ENCODE results near the gene KLK2. TPM values are rescaled to one million over a fixed set of nuclear protein-coding genes. Genes with fewer than 3 reads are reported as not detected.

KLK2 gene
- total and polyA plus RNA-seq, 7 donors: not detected

DNA sequence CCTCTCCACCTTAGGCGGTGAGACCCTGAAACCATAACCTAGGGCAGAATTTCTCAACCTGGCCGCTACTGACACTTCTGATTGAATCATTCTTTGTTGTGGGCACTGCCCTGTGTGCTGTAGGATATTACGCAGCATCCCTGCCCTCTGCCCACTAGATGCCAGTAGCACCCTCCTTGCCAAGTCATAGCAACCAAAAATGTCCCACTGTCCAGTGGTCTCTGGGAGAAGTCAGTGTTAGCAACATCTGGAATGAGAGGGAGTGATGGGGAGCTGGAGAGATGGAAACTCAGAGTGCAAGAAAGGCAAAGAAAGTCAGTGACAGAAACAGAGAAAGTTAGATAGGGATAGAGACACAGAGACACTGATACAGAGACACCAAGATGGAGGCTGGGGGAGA is 24.4 kb downstream of the KLK2 start:
- Histone ChIP-seq H3K4me3 (no peak overlapping the region), H3K9me3 (no peaks in the 10 kb centered on the region), H3K27ac (no peak overlapping the region), H3K27me3 (ENCODE audit: insufficient read depth in 3 of 3, low read length in 2 of 3) (no peaks in the 10 kb centered on the region), H3K36me3 (ENCODE audit: insufficient read depth in 1 of 2, low read depth in 1 of 2) (no peaks in the 10 kb centered on the region), H3K4me1 (no peaks in the 10 kb centered on the region)
- TF ChIP-seq, protein P1, sequence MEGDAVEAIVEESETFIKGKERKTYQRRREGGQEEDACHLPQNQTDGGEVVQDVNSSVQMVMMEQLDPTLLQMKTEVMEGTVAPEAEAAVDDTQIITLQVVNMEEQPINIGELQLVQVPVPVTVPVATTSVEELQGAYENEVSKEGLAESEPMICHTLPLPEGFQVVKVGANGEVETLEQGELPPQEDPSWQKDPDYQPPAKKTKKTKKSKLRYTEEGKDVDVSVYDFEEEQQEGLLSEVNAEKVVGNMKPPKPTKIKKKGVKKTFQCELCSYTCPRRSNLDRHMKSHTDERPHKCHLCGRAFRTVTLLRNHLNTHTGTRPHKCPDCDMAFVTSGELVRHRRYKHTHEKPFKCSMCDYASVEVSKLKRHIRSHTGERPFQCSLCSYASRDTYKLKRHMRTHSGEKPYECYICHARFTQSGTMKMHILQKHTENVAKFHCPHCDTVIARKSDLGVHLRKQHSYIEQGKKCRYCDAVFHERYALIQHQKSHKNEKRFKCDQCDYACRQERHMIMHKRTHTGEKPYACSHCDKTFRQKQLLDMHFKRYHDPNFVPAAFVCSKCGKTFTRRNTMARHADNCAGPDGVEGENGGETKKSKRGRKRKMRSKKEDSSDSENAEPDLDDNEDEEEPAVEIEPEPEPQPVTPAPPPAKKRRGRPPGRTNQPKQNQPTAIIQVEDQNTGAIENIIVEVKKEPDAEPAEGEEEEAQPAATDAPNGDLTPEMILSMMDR (IDR thresholded peaks at IDR 0.05): no peak
- WGBS, 3 donors: 76 to 82% (median 78%) methylated on average over 3 of the region's 3 CpGs
- no peak for ATAC-seq
- no peak for DNase-seq
- intact Hi-C loops (cut with DNase I): no loop called here

DNA sequence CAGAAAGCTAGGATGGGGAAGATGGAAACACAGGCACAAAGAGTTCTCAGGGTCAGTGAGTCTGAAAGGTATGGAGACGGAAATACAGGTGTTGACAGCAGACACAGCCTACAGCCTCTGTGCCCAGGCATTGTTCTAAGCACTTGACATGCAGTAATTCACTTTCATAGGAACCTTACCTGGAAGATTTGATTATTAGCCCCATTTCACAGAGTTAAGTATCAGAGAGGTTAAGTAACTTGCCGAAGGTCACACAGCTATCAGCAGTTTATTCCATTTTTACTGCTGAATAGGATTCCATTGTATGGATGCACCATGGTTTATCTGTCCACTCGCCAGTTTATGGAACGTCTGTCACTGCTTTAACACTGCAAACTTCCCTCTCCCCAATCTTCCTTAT is 24.8 kb downstream of the KLK2 start:
- no peak for ATAC-seq
- WGBS, 3 donors: 72 to 83% (median 80%) methylated on average over 4 of the region's 4 CpGs
- no peaks in the 10 kb centered on the region for H3K27me3 ChIP-seq (ENCODE audit: insufficient read depth in 3 of 3, low read length in 2 of 3)

DNA sequence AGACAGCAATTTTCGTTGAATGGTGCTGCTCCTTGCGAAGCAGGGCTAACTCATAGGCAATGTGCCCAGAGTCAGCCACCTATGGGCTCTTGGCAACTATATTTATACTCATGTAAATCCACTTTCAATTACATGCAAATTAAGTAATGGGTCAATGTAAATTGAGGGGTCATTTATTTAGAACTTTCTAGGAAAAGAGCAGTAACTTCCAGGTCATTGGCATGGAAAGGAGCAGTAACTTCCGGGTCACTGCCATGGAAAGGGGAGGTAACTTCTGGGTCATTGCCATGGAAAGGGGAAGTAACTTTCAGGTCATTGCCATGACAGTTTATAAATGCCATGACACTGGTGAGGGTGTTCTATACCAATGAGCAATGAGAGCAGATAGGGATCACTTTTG is 26.3 kb downstream of the KLK2 start:
- TF ChIP-seq, protein P1 (IDR thresholded peaks at IDR 0.05): no peak
- no peaks in the 10 kb centered on the region for H3K4me1 ChIP-seq
- no peaks in the 10 kb centered on the region for H3K36me3 ChIP-seq (ENCODE audit: insufficient read depth in 1 of 2, low read depth in 1 of 2)
- WGBS, 3 donors: 68 to 76% (median 71%) methylated on average over 3 of the region's 3 CpGs
- ATAC-seq (no peak), DNase-seq (no peak)
- no peak overlapping the region for H3K27ac ChIP-seq
- no peaks in the 10 kb centered on the region for H3K27me3 ChIP-seq (ENCODE audit: insufficient read depth in 3 of 3, low read length in 2 of 3)
- intact Hi-C loops (cut with DNase I): no loop called here
- no peak overlapping the region for H3K4me3 ChIP-seq
- H3K9me3 ChIP-seq: no peaks in the 10 kb centered on the region

More for the DNA sequence above, 24.8 kb downstream of the KLK2 start:
- intact Hi-C loops (cut with DNase I): no loop called here
- DNase-seq: no peak
- Histone ChIP-seq H3K9me3 (no peaks in the 10 kb centered on the region), H3K27ac (no peak overlapping the region), H3K4me3 (no peak overlapping the region), H3K36me3 (ENCODE audit: insufficient read depth in 1 of 2, low read depth in 1 of 2) (no peaks in the 10 kb centered on the region), H3K4me1 (no peaks in the 10 kb centered on the region)
- TF ChIP-seq, protein P1 (IDR thresholded peaks at IDR 0.05): no peak

DNA sequence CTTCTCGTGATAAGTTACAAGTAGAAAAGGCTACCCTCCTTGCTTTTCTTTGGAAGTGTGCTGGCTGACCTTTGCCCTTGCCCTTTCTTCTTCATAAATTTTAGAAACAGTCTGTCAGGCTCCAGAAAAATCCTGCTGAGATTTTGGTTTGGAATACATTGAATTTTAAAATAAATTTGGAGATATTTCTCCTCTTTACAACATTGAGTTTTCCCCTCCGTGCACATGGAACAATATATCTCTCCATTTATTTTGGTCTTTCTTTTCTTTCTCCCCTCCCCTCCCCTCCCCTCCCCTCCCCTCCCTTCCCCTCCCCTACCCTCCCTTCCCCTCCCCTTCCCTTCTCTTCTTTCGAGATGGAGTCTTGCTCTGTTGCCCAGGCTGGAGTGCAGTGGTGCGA is 29.4 kb downstream of the KLK2 start:
- H3K9me3 ChIP-seq: no peaks in the 10 kb centered on the region
- DNase-seq (no peak), ATAC-seq (no peak)
- H3K4me3 ChIP-seq: no peak overlapping the region
- WGBS, 3 donors: 48 to 74% (median 60%) methylated on average over 2 to 3 of the region's 4 CpGs
- TF ChIP-seq, protein P1 (IDR thresholded peaks at IDR 0.05): no peak
- peaks cover 0 to 17% (median 0%) of the 10 kb centered on the region in 3 donors for H3K27me3 ChIP-seq (ENCODE audit: insufficient read depth in 3 of 3, low read length in 2 of 3)
- intact Hi-C loops (cut with DNase I): no loop called here
- no peaks in the 10 kb centered on the region for H3K4me1 ChIP-seq
- H3K36me3 ChIP-seq (ENCODE audit: insufficient read depth in 1 of 2, low read depth in 1 of 2): no peaks in the 10 kb centered on the region
- no peak overlapping the region for H3K27ac ChIP-seq

DNA sequence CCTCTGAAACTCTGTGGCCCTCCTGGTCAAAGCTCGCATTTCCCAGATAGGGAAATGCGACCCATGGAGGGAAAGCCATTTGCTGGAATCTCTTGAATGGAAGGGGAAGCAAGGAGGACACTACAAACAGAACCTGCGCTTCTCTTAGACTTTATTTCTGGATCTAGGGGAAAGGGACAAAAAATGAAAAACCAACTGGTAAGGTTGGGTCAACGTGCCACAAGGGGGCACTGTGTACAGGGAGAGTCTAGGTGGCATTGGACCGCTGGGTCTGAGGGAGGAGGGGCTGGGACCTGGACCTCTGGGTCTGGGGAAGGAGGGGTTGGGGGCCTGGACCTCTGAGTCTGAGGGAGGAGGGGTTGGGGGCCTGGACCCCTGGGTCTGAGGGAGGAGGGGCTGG is 33.0 kb downstream of the KLK2 start:
- Histone ChIP-seq H3K36me3 (ENCODE audit: insufficient read depth in 1 of 2, low read depth in 1 of 2) (no peaks in the 10 kb centered on the region), H3K27ac (no peak overlapping the region), H3K27me3 (ENCODE audit: insufficient read depth in 3 of 3, low read length in 2 of 3) (peaks cover 0 to 49% (median 16%) of the 10 kb centered on the region in 3 donors), H3K4me3 (no peak overlapping the region), H3K9me3 (no peaks in the 10 kb centered on the region), H3K4me1 (no peaks in the 10 kb centered on the region)
- TF ChIP-seq, protein P1 (IDR thresholded peaks at IDR 0.05): no peak
- DNase-seq (no peak), ATAC-seq (no peak)
- WGBS, 3 donors: 18 to 26% (median 19%) methylated on average over 5 of the region's 5 CpGs
- intact Hi-C loops (cut with DNase I): no loop called here
